Measurements from ENCODE around the gene FER1L5. TPM values are rescaled to one million over a fixed set of nuclear protein-coding genes. Genes with fewer than 3 reads are reported as not detected.

The FER1L5 gene
- total RNA-seq, 1 experiment from 2014 or later = 1.2 TPM

- Histone ChIP-seq H2BK12ac (ENCODE audit: insufficient read length, low read depth, low read length) (no peak overlapping the region), H4K8ac (replicated peaks; ENCODE audit: insufficient read length, low read depth, low read length) (no peak overlapping the region), H3K4me1 (ENCODE audit: insufficient read depth, low read length) (no peaks in the 10 kb centered on the region), H3K9ac (ENCODE audit: extremely low read depth, insufficient read length, low read length) (no peak overlapping the region), H3K79me1 (ENCODE audit: insufficient read depth, low read depth, low read length, poor library complexity, severe bottlenecking) (no peaks in the 10 kb centered on the region), H3K18ac (ENCODE audit: insufficient read length, low read depth, low read length) (no peak overlapping the region), H4K91ac (ENCODE audit: insufficient read length, low read depth, low read length) (no peak overlapping the region), H3K27me3 (ENCODE audit: insufficient read depth, low read length) (no peaks in the 10 kb centered on the region), H2BK15ac (ENCODE audit: low read depth, low read length) (no peak overlapping the region), H3K56ac (ENCODE audit: insufficient read length, low read depth, low read length) (no peak overlapping the region), H3K14ac (ENCODE audit: insufficient read depth, low read length) (no peak overlapping the region), H3K9me3 (ENCODE audit: control insufficient read depth, low read depth, low read length) (no peaks in the 10 kb centered on the region), H2AK5ac (ENCODE audit: insufficient read length, low read length) (no peak overlapping the region), H3K4ac (ENCODE audit: low read depth, low read length) (no peak overlapping the region), H3K79me2 (ENCODE audit: insufficient read depth, low read length) (no peaks in the 10 kb centered on the region), H4K5ac (ENCODE audit: insufficient read length, low read depth, low read length) (no peak overlapping the region), H2BK120ac (ENCODE audit: low read depth, low read length, poor library complexity, severe bottlenecking) (no peak overlapping the region), H3K23me2 (ENCODE audit: insufficient read length, low read depth, low read length, poor library complexity, severe bottlenecking) (no peaks in the 10 kb centered on the region), H2AFZ (ENCODE audit: low read length) (no peak overlapping the region), H3K27ac (ENCODE audit: insufficient read length, low read depth, low read length) (no peak overlapping the region), H3K23ac (ENCODE audit: insufficient read length, low read depth, low read length) (no peak overlapping the region), H3T11ph (ENCODE audit: low read length) (no peak overlapping the region), H2BK5ac (ENCODE audit: insufficient read length, low read length) (no peak overlapping the region), H3K4me2 (ENCODE audit: insufficient read depth, insufficient read length, low read length) (no peak overlapping the region), H2BK20ac (ENCODE audit: low read depth, low read length, poor library complexity, severe bottlenecking) (no peak overlapping the region), H4K20me1 (ENCODE audit: control insufficient read depth, insufficient read depth, insufficient read length) (no peaks in the 10 kb centered on the region)
- H3K4me3 Mint-ChIP-seq = no peak overlapping the region
- no CpG with 5 or more reads among the region's 3 CpGs for WGBS (ENCODE audit: extremely low coverage, insufficient read length, low lambda C conversion rate)
- H3K9me3 Mint-ChIP-seq = peaks cover 4 to 15% of the 10 kb centered on the region in 2 experiments; a peak in 4 of 5 replicates
- H3K4me1 Mint-ChIP-seq = no peaks in the 10 kb centered on the region; a peak in 2 of 4 replicates
- no peak for TF ChIP-seq CTCF (conservative IDR thresholded peaks at IDR 0.05)
- H3K27ac Mint-ChIP-seq = no peak overlapping the region
- H3K36me3 Mint-ChIP-seq (ENCODE audit: insufficient read depth in 1 of 3, low read depth in 3 of 3) = peaks cover 0 to 2% (median 1%) of the 10 kb centered on the region in 3 experiments; a peak in 2 of 7 replicates
- no peaks in the 10 kb centered on the region; the same call in 1 of the 2 replicates for H3K27me3 Mint-ChIP-seq (ENCODE audit: low read depth)
- no peak for DNase-seq
Observed at GRCh38 chr2:96664366-96664925, 21.9 kb downstream of the FER1L5 start.
